HL-60/S4 treated with retinoic acid at 250 ng/mL for 4 days and 3 days (cell line): ENCODE data around the gene SESTD1.
"Not testable (repeated sequence)": the region's sequence is repeated elsewhere in the genome, so short reads cannot be mapped to it uniquely, and the experiment has no call there.

Experiments used
- in situ Hi-C: fragments of 300-500 bp; cut with MboI; formaldehyde crosslinking; loops from 2 replicates; pipeline ENCODE4 v1.7.0; 2022; ENCODE audit warnings: low sequenced_read_pairs

Gene SESTD1

GRCh38 chr2:179239838-179240237 is 24.8 kb downstream of the SESTD1 start:
- in situ Hi-C loops = no loop called here

- in situ Hi-C loops = no loop called here
Measured at GRCh38 chr2:179239195-179239594, 25.4 kb downstream of the SESTD1 start.

DNA sequence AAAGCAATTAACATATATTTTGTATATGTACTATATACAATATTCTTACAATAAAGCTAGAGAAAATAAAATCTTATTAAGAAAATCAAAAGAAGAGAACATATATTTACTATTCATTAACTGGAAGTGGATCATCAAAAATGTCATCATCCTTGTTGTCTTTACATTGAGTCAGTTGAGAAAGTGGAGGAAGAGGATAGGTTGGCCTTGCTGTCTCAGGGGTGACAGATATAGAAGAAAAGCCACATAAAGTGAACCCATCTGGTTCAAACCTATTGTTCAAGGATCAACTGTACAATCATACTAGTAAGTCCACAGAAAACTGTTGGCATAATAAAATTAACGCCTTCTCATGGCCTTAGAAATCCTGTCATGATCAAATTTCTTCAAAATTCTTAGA is 26.6 kb downstream of the SESTD1 start:
- in situ Hi-C loops = no loop called here

GRCh38 chr2:179237209-179237946 is 27.3 kb downstream of the SESTD1 start:
- in situ Hi-C loops = no loop called here

GRCh38 chr2:179235463-179236108 is 29.0 kb downstream of the SESTD1 start:
- in situ Hi-C loops = no loop called here

GRCh38 chr2:179234658-179235240 is 29.9 kb downstream of the SESTD1 start:
- in situ Hi-C loops = no loop called here

- in situ Hi-C loops = no loop called here
Measured at GRCh38 chr2:179233626-179234430, 30.8 kb downstream of the SESTD1 start.

DNA sequence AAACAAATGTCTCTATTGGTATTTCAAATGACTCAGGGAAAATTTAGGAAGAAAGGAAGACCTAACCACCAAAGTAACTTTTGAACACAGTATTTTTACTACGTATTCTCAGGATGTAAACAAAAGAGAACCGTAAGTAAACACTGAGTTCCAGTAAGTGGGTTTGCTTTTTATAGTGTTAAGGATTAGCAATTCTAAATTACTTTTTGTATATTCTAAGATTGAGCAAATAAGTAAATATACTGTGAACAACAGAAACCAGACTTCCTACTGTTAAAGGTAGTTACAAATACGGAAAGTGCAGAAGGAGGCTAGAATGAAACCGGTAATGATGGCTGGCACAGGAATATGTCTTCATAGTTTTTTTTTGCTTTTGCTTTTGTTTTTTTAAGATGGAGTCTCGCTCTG is 31.5 kb downstream of the SESTD1 start:
- in situ Hi-C loops = no loop called here

GRCh38 chr2:179226961-179227259 is 37.7 kb downstream of the SESTD1 start:
- in situ Hi-C loops = no loop called here

DNA sequence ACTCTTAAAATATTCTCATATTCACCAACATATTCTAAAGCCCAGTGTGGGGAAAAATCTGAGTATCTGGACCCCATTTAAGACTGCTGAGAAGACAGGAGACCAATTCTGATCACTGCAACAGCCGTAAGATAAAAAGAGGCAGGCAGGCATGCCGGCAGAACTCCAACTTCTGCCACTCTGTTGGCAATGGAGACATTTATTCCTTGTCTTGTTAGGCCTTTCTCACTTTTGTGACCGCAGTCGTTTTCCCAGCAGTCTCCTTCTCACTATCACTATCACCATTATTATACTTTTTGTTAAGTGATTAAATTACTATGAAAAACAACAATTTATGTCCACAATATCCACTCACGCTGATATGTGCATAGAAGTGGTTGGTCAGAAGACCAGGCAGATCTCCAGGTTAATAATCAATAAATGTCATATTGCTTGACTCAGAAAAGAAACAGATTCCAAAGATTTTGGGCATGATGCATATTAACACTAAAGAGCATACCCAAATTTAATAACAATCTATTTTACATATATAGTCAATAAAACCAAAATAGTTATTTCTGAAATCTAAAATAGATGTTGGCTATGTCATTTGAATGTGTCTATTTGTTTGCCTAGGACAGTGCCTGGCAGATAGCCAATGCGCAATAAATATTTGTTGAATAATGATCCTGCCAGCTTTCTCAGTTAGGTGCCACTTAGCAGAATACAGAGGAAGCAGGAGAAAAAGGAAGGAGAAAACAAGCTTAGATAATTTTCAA is 38.2 kb downstream of the SESTD1 start:
- in situ Hi-C loops = no loop called here

DNA sequence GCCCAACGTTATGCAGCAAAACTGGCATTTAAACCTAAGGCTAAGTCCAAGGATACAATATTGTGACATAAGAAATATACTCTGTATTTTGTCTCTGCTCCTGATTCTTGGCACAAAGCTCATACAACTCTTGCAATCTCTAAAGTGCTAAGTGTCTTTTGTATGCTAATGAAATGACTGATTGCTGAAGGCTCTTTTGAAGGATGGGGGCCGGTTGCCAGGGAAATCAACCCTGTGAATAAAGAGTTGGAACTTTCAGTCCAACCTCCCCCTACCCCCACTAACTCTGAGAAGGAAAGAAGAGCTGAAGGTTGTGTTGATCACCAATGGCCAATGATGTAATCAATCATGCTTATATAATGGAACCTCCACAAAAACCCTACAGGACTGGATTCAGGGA is 40.3 kb downstream of the SESTD1 start:
- in situ Hi-C loops = no loop called here

DNA sequence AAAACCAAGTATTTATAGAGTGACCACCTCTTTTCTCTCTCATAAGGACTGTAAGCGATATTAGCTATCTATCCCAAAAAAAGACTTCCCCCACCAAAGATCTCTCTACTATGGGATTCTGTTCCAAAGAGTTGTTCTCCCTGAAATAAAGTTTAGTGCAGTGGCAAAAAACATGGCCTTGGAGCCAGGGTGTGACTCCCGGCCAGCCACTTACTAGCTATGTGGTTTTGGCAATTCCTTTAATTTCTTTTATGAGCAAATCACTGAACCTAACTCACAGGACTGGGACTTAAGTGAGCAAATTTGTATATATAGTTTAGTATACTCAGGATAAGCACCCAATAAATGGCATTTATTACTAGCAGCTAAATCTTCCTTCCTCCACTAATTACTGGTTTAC is 42.6 kb downstream of the SESTD1 start:
- in situ Hi-C loops = no loop called here

GRCh38 chr2:179218848-179219594 is 45.6 kb downstream of the SESTD1 start:
- in situ Hi-C loops = no loop called here

GRCh38 chr2:179214671-179215070 is 50.0 kb downstream of the SESTD1 start:
- in situ Hi-C loops = not testable (repeated sequence)

DNA sequence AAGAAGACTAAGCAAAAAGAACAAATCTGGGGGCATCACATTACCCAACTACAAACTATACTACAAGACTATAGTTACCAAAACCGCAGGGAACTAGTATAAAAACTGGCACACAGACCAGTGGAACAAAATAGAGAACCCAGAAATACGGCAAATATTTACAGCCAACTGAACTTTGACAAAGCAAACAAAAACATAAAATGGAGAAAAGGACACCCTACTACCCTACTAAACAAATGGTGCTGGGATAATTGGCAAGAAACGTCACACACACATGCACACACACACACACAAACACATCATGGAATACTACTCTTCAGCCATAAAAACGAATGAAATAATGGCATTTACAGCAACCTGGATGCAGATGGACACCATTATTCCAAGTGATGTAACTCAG is 53.3 kb downstream of the SESTD1 start:
- in situ Hi-C loops = no loop called here

DNA sequence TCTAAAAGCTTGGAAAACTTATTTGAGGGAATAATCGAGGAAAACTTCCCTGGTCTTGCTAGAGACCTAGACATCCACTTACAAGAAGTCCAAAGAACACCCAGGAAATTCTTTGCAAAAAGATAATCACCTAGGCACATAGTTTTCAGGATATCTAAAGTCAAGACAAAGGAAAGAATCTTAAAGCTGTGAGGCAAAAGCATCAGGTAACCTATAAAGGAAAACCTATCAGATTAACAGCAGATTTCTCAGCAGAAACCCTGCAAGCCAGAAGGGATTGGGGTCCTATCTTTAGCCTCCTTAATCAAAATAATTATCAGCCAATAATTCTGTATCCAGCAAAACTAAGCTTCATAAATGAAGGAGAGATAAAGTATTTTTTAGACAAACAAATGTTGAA is 56.4 kb downstream of the SESTD1 start:
- in situ Hi-C loops = not testable (repeated sequence)

DNA sequence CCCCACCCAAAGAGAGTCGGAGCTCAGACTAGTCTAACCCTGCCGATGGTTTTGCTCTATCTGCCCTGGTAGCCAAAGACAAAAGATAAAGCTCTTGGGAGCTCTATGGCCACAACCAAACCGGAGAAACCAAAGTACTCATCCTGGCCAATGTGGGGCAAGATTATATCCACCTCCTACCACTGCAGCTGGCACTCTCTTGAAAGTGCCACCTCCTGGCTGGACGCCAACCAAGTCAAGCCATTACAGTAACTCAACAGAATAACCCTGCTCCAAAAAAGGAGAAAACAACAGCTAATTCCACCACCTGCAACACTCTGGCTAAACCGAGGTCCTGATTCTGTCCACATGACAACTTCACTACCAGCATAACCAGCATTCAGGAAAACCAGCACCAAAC is 57.6 kb downstream of the SESTD1 start:
- in situ Hi-C loops = no loop called here

DNA sequence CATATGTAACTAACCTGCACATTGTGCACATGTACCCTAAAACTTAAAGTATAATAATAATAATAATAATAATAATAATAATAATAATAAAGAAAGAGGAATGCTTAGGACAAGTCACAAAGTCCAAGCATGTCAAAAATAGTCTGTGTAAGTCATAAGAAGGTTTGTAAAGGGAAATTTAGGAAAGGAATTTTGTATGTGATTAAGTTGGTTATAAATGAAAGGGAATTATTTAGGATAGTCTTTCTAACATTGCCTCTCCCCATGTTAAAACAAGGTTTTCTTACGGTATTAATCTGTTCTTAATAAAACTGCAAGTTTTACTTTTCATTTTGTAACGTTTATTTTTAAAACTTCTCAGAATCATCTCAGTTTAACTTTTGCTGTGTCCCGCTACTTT is 62.8 kb downstream of the SESTD1 start:
- in situ Hi-C loops = no loop called here

- in situ Hi-C loops = not testable (repeated sequence)
Measured at GRCh38 chr2:179195926-179196590, 68.6 kb downstream of the SESTD1 start.

DNA sequence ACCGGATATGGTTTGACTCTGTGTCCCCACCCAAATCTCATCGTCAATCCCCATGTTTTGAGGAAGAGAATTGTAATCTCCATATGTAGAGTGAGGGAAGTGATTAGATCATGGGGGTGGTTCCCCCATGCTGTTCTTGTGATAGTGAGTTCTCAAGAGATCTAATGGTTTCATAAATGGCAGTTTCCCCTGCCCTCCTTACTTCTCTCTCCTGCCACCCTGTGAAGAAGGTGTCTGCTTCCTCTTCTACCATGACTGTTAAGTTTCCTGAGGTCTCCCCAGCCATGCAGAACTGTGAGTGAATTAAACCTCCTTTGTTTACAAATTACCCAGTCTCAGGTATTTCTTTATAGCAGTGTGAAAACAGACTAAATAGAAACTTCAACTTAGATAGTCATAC is 69.5 kb downstream of the SESTD1 start:
- in situ Hi-C loops = no loop called here
